Measurements from ENCODE around the gene GOLGA8A.
A peak's percentile ranks its signal among the peaks of the same experiment; 100 is the strongest.
"Not testable (repeated sequence)": the region's sequence is repeated elsewhere in the genome, so short reads cannot be mapped to it uniquely, and the experiment has no call there.

GOLGA8A gene

GRCh38 chr15:34437687-34438086 is at the start of gene GOLGA8A:
Gene GOLGA8A, minus strand, starts transcription at chr15:34437808. Its CDS starts 48,117 bp downstream, at chr15:34389691.
- peak; percentile 77 to 82 (median 79) for DNase-seq (ENCODE audit: low read depth in 2 of 3, low spot score in 1 of 3)

- no peak for DNase-seq (ENCODE audit: low read depth in 2 of 3, low spot score in 1 of 3)
Measured at GRCh38 chr15:34483644-34484043, 46.0 kb upstream of the GOLGA8A start.

DNA sequence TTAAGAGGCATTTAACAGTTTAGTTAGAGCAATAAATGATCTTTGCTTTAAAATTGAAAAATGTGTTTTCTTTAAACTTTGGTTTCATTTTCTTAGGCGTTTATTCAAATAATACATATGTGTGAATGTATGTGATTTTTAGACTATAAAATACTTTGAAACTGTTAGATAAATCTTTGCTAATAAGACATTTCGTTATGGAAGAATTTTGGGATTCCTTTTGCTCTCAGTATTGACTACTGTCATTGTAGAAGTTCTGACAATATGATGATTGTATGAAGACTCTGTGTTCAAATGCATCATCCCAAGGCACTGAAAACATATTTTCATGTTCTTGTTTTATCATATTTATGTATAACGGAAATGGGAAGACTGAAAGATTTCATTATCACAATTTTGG is 43.8 kb upstream of the GOLGA8A start:
- no peak for DNase-seq (ENCODE audit: low read depth in 2 of 3, low spot score in 1 of 3)

DNA sequence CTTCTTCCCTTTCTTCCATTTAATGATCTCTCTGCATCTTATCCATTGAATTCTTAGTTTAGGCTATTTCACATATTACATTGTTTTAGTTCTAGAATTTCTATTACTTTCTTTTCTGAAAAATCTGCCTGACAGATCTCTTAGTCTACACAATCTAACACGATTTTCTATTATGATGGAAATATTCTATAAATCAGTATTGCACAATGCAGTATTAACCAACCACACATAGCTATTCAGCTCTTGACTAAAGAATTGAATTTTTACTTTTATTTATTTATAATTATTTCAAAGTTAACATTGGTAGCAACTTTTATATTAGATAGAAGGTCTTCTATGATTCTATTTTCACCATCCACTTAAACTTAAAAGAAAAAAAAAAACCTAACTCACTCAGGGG is 36.2 kb upstream of the GOLGA8A start:
- DNase-seq (ENCODE audit: low read depth in 2 of 3, low spot score in 1 of 3) = no peak

- DNase-seq (ENCODE audit: low read depth in 2 of 3, low spot score in 1 of 3) = no peak
Measured at GRCh38 chr15:34472947-34473346, 35.3 kb upstream of the GOLGA8A start.

GRCh38 chr15:34470892-34471291 is 33.3 kb upstream of the GOLGA8A start:
- DNase-seq (ENCODE audit: low read depth in 2 of 3, low spot score in 1 of 3) = no peak

DNA sequence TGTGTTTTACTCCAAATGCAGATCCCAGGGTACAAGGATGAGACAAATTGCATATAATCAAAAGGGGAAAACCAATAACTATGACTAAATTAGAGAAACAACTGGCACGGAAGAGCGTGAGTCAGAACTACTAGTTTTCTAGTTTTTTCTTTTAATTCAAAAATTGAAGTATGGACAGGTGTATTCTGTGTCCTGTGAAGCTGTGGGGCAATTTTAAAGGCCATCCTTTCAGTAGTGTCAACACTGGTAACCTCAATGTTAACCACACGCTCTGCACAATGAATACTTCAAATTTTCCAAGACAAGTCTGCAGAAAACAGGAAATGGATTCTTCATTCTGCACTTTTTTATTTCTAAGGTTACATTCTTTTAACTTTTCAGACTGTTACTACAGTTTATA is 32.5 kb upstream of the GOLGA8A start:
- DNase-seq (ENCODE audit: low read depth in 2 of 3, low spot score in 1 of 3) = no peak

GRCh38 chr15:34461730-34462129 is 24.1 kb upstream of the GOLGA8A start:
- no peak for DNase-seq (ENCODE audit: low read depth in 2 of 3, low spot score in 1 of 3)

GRCh38 chr15:34460451-34460850 is 22.8 kb upstream of the GOLGA8A start:
- DNase-seq (ENCODE audit: low read depth in 2 of 3, low spot score in 1 of 3) = no peak

GRCh38 chr15:34456658-34457057 is 19.1 kb upstream of the GOLGA8A start:
- DNase-seq (ENCODE audit: low read depth in 2 of 3, low spot score in 1 of 3) = no peak

DNA sequence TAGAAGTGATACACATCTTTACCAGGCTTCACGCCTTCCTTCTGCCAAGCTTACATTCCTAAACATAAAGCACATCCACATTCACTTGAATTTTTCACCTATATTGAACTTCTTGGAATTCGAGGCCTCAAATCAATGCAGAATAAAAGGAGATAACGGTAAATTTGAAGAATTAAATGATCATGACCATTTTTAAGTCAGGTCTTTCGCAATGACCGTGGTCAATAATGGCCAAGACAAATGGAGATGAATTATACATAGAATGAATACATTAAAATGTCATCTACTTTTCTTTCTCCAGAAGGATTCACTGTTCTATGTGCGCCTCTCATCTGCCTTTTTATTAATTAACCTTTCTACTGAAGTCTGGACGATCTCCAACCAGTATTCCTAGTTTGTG is 5.3 kb upstream of the GOLGA8A start:
- no peak for DNase-seq (ENCODE audit: low read depth in 2 of 3, low spot score in 1 of 3)

DNA sequence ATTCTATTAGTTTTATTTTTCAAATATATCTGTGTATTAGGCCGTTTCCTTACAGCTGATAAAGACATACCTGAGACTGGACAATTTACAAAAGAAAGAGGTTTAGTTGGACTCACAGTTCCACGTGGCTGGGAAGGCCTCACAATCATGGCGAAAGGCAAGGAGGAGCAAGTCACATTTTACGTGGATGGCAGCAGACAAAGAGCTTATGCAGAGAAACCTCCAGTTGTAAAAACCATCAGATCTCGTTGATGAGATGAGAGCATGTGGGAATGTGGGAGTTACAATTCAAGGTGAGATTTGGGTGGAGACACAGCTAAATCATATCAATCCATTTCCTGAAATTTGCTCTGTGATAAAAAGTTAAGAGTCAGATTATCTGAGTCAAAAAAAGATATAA is 2.3 kb upstream of the GOLGA8A start:
- DNase-seq (ENCODE audit: low read depth in 2 of 3, low spot score in 1 of 3) = no peak

DNA sequence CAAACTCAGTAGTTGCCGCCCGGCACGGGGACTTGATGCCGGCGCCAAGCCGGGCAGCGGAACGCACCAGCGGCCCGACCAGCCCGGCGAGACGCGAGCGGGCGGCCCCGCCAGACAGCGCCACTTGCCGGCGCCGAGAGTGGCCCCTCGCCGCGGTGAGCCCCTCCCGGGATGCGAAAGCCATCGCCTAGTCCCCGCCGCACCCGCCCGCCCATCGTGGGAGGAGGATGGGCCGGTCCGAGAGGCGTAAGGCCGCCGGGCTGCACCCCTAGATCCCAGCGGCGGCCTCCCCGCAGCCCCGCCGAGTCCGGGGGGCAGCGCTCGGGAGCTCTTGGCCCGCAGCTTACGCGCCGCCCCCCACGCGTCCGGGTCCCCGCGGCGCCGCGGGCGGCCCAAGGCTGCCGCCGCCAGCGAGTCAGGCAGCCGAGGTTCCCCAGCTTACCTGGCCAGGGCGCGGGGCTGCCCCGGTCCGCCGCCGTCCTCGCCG is 609 bp downstream of the GOLGA8A start:
- peak; percentile 8 to 27 (median 13) for DNase-seq (ENCODE audit: low read depth in 2 of 3, low spot score in 1 of 3)

- no peak for DNase-seq (ENCODE audit: low read depth in 2 of 3, low spot score in 1 of 3)
Measured at GRCh38 chr15:34436126-34436955, 1.3 kb downstream of the GOLGA8A start.

DNA sequence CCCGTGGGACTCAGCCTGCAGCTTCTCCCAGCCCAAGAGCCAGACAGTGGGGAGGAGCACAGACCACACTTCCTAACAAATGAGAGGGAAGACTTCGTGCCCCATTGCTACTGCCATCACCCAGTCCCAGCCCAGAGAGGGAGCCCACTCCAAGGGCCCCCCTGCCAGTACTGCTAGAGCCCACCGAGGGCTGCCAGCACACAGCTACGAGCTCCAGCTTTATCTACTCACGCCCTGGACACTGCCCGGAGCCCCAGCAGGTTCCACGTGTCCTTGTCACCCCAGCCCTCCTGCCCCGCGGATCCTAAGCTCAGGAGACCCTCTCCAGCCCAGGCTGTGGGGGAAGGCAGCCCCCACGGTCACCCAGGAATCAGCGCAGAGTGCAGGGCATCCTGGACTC is 1.9 kb downstream of the GOLGA8A start:
- DNase-seq (ENCODE audit: low read depth in 2 of 3, low spot score in 1 of 3) = no peak

DNA sequence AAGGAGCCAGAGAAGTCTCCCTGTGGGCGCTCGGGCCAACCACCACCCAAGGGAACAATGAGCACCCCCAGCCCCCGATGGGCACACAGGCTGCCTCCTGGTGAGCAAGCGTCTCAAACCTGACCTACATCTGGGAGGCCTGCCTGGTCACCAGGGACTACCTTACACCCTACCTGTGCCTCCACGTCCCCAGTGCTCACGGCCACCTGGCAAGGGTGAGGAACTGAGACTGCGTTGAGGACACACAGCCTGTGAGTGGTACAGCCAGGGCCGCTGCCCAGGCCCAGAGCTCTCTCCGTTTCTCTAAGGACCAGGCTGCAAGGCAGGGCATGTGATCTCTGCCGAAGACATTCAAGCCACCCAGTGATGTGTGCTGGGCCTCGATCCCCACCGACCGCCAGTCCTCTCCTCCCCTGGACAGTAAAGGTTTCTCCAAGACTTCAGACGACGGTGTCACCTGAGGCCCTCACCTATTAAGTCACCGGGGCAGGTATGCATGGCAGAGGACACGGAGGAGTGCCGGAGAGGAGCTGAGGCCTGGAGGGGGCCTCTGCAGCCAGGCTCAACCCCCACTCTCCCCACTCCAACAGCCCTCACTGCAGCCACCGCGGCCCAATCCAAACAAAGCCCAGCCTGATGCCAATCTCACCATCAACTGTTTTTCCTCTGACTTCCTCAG is 2.8 kb downstream of the GOLGA8A start:
- no peak for DNase-seq (ENCODE audit: low read depth in 2 of 3, low spot score in 1 of 3)

DNA sequence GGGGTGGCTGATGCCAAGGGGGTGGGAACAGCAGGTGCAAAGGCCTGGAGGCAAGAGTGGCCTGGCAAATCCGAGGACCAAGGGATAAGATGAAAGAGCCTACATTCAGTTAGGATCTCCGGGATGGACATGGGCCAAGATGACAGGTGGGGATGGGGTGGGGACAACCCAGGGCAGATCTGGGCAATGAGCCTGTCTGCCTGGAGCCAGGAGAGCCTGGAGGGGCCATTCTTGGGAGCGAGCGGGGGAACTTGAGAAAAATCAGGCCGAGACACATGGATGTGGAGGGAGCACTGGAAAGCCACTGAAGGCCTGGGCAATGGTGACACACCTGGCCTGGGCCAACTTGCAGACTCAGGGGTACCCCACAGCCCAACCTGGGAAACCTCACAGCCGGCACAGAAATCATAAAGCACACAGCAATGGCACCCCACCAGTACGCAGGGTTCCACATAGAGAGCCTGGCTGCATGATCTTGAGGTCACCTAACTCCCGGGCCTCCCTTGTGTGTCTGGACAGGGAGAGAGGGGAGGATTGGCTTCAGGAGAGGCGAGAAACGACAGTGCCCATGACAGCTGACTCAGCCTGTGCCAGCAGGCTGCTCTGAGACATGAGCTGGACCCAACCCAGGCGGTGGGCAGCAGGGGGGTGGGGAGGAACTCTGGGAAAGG is 3.5 kb downstream of the GOLGA8A start:
- not testable (repeated sequence) for DNase-seq (ENCODE audit: low read depth in 2 of 3, low spot score in 1 of 3)

- DNase-seq (ENCODE audit: low read depth in 2 of 3, low spot score in 1 of 3) = not testable (repeated sequence)
Measured at GRCh38 chr15:34430642-34431041, 7.0 kb downstream of the GOLGA8A start.

GRCh38 chr15:34423425-34424090 is 14.1 kb downstream of the GOLGA8A start:
- not testable (repeated sequence) for DNase-seq (ENCODE audit: low read depth in 2 of 3, low spot score in 1 of 3)

GRCh38 chr15:34420953-34421352 is 16.7 kb downstream of the GOLGA8A start:
- not testable (repeated sequence) for DNase-seq (ENCODE audit: low read depth in 2 of 3, low spot score in 1 of 3)

DNA sequence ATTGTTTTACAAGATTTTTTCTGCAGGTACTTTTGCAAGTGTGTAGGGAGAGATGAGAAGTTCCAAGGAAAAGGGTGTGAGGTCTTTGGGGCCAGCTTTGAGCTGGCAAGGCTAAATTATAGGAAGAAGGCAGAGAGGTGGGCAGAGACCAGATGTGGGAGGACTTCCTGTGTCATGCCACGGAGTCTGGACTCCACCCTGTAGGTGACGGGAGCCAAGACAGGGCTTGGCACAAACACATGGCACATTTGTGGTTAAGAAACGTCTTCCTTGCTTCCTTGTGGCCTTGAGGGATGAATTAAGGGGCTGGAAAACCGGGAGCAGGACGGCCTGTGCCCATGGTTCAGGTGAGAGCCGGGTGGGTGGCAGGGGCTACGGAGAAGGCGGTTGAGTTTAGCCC is 19.2 kb downstream of the GOLGA8A start:
- not testable (repeated sequence) for DNase-seq (ENCODE audit: low read depth in 2 of 3, low spot score in 1 of 3)

All from stimulated activated CD4-positive, alpha-beta T cell treated with anti-CD3 and anti-CD28 coated beads, Interleukin-12 subunit alpha, Interleukin-12 subunit beta, amount 100 ng/mL, for 48 hours (primary cell).